ENCODE data around the gene TXNRD1.
"Not testable (repeated sequence)": the region's sequence is repeated elsewhere in the genome, so short reads cannot be mapped to it uniquely, and the experiment has no call there.

DNA sequence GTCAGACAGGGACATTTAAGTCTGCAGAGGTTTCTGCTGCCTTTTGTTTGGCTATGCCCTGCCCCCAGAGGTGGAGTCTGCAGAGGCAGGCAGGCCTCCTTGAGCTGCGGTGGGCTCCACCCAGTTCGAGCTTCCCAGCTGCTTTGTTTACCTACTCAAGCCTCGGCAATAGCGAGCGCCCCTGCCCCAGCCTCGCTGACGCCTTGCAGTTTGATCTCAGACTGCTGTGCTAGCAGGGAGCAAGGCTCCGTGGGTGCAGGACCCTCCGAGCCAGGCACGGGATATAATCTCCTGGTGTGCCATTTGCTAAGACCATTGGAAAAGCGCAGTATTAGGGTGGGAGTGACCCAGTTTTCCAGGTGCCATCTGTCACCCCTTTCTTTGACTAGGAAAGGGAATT is 178.5 kb downstream of the TXNRD1 start:
- not testable (repeated sequence) for TF ChIP-seq POLR2A (IDR thresholded peaks at IDR 0.05)
- TF ChIP-seq, protein P1, sequence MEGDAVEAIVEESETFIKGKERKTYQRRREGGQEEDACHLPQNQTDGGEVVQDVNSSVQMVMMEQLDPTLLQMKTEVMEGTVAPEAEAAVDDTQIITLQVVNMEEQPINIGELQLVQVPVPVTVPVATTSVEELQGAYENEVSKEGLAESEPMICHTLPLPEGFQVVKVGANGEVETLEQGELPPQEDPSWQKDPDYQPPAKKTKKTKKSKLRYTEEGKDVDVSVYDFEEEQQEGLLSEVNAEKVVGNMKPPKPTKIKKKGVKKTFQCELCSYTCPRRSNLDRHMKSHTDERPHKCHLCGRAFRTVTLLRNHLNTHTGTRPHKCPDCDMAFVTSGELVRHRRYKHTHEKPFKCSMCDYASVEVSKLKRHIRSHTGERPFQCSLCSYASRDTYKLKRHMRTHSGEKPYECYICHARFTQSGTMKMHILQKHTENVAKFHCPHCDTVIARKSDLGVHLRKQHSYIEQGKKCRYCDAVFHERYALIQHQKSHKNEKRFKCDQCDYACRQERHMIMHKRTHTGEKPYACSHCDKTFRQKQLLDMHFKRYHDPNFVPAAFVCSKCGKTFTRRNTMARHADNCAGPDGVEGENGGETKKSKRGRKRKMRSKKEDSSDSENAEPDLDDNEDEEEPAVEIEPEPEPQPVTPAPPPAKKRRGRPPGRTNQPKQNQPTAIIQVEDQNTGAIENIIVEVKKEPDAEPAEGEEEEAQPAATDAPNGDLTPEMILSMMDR (IDR thresholded peaks at IDR 0.05) = not testable (repeated sequence)

All from thyroid gland (tissue), 4 donors.